ENCODE data around the gene TPD52L2.

DNA sequence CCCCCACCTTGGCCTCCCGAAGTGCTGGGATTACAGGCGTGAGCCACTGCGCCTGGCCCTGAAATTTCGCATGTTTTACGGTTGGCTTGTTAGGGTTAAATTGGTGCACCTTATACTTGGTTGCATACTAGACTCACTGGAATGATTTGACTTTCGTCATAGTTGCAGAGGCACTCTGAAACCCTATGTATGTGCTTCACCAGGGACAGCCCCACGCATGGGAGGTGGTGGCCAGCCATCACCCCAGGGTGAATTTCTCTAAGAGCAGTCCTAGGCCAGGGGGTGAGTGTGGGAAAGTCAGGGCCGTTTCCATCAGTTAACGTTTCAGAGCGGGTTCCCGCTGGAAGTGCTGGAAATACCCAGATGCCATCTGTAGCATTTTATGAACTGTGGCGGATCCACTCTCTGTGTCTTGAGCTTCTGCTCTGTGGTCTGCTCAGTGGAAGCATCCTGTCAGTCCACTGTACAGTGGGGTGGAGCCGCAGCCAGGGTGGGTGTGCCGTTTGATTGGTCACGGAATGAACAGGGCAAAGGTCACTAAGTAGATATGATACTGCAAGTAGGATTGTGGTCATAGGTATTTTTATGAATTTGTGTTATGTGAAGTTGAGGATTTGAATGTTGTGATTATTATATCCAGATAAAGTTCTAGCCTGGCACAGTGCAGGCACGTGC, 43.1 kb downstream of the TPD52L2 start:
- TF ChIP-seq, protein P1, sequence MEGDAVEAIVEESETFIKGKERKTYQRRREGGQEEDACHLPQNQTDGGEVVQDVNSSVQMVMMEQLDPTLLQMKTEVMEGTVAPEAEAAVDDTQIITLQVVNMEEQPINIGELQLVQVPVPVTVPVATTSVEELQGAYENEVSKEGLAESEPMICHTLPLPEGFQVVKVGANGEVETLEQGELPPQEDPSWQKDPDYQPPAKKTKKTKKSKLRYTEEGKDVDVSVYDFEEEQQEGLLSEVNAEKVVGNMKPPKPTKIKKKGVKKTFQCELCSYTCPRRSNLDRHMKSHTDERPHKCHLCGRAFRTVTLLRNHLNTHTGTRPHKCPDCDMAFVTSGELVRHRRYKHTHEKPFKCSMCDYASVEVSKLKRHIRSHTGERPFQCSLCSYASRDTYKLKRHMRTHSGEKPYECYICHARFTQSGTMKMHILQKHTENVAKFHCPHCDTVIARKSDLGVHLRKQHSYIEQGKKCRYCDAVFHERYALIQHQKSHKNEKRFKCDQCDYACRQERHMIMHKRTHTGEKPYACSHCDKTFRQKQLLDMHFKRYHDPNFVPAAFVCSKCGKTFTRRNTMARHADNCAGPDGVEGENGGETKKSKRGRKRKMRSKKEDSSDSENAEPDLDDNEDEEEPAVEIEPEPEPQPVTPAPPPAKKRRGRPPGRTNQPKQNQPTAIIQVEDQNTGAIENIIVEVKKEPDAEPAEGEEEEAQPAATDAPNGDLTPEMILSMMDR (IDR thresholded peaks at IDR 0.05) = no peak
- no peak for TF ChIP-seq ZFX (IDR thresholded peaks at IDR 0.05; ENCODE audit: borderline replicate concordance)
